CD4-positive, alpha-beta T cell treated with Interferon alpha-2 for 1 hour (primary cell): Measurements from ENCODE around the gene CSNK2A1.

Source experiments
- DNase-seq, 2 donors: peaks; one replicate each; pipeline ENCODE4 v3.0.0-alpha.2; 2020 to 2022

Gene CSNK2A1

GRCh38 chr20:427849-428657 lies 115.5 kb downstream of the CSNK2A1 start:
- DNase-seq = no peak

DNA sequence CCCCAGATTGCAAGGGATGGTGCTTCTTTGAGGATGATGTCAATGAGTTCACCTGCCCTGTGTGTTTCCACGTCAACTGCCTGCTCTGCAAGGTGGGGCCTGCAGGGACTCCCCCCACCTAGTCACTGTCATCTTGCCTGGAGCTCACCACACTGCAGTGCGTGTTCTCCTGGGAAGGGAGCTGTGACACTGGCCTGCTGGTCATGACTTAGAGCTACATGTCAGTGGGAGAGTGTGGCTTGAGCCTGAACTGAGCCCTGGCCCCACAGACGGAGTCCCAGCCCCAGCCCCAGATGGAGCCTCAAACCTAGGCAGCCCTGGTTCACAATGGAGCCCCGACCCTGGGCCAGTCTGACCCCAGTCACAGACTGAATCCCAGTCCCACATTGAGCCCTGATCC lies 116.2 kb downstream of the CSNK2A1 start:
- no peak for DNase-seq

GRCh38 chr20:426566-426965 lies 117.0 kb downstream of the CSNK2A1 start:
- no peak for DNase-seq
